ENCODE results near the gene AFAP1L2. TPM values are rescaled to one million over a fixed set of nuclear protein-coding genes. Genes with fewer than 3 reads are reported as not detected.

Gene AFAP1L2
- total and polyA plus RNA-seq, 5 donors: 3.7 to 7.7 (median 6.1) TPM

- intact Hi-C loops (cut with DNase I): no loop called here
- no peak for ATAC-seq
- 94% methylated on average over 6 of the region's 6 CpGs for WGBS
Measured at GRCh38 chr10:114276671-114277070, 127.6 kb downstream of the AFAP1L2 start.

GRCh38 chr10:114276066-114276465 is 128.2 kb downstream of the AFAP1L2 start:
- no peak overlapping the region for H3K27ac ChIP-seq (ENCODE audit: low read length)
- WGBS: 83% methylated on average over 6 of the region's 6 CpGs
- DNase-seq: no peak
- H3K27me3 ChIP-seq (ENCODE audit: control insufficient read depth, insufficient read depth): no peaks in the 10 kb centered on the region
- no peaks in the 10 kb centered on the region for H3K9me3 ChIP-seq (ENCODE audit: control insufficient read depth, low read length)
- peaks cover 3% of the 10 kb centered on the region for H3K4me1 ChIP-seq (ENCODE audit: control insufficient read depth, insufficient read depth, low read length)
- H3K4me3 ChIP-seq (ENCODE audit: low read length): no peak overlapping the region
- intact Hi-C loops (cut with DNase I): no loop called here
- ATAC-seq: no peak

More at GRCh38 chr10:114276671-114277070, 127.6 kb downstream of the AFAP1L2 start:
- Histone ChIP-seq H3K27ac (ENCODE audit: low read length) (no peak overlapping the region), H3K4me3 (ENCODE audit: low read length) (no peak overlapping the region), H3K4me1 (ENCODE audit: control insufficient read depth, insufficient read depth, low read length) (peaks cover 3% of the 10 kb centered on the region), H3K9me3 (ENCODE audit: control insufficient read depth, low read length) (no peaks in the 10 kb centered on the region), H3K27me3 (ENCODE audit: control insufficient read depth, insufficient read depth) (no peaks in the 10 kb centered on the region)
- no peak for DNase-seq

- WGBS: 91% methylated on average over 16 of the region's 16 CpGs
- no peak for ATAC-seq
- Histone ChIP-seq H3K9me3 (ENCODE audit: control insufficient read depth, low read length) (no peaks in the 10 kb centered on the region), H3K27ac (ENCODE audit: low read length) (no peak overlapping the region), H3K27me3 (ENCODE audit: control insufficient read depth, insufficient read depth) (no peaks in the 10 kb centered on the region), H3K4me1 (ENCODE audit: control insufficient read depth, insufficient read depth, low read length) (peaks cover 6% of the 10 kb centered on the region), H3K4me3 (ENCODE audit: low read length) (no peak overlapping the region)
- intact Hi-C loops (cut with DNase I): no loop called here
- no peak for DNase-seq
Measured at GRCh38 chr10:114274616-114275453, 129.5 kb downstream of the AFAP1L2 start.

- DNase-seq (no peak), ATAC-seq (no peak)
- Histone ChIP-seq H3K27me3 (ENCODE audit: control insufficient read depth, insufficient read depth) (no peaks in the 10 kb centered on the region), H3K27ac (ENCODE audit: low read length) (no peak overlapping the region), H3K4me3 (ENCODE audit: low read length) (no peak overlapping the region), H3K4me1 (ENCODE audit: control insufficient read depth, insufficient read depth, low read length) (peaks cover 6% of the 10 kb centered on the region), H3K9me3 (ENCODE audit: control insufficient read depth, low read length) (no peaks in the 10 kb centered on the region)
- intact Hi-C loops (cut with DNase I): no loop called here
- 90% methylated on average over 3 of the region's 3 CpGs for WGBS
Measured at GRCh38 chr10:114273910-114274309, 130.4 kb downstream of the AFAP1L2 start.

- no peak for ATAC-seq
- no peak overlapping the region for H3K27ac ChIP-seq (ENCODE audit: low read length)
- intact Hi-C loops (cut with DNase I): no loop called here
Measured at GRCh38 chr10:114272696-114273095, 131.6 kb downstream of the AFAP1L2 start.

GRCh38 chr10:114271779-114272167 is 132.5 kb downstream of the AFAP1L2 start:
- no peak overlapping the region for H3K4me3 ChIP-seq (ENCODE audit: low read length)
- peaks cover 6% of the 10 kb centered on the region for H3K4me1 ChIP-seq (ENCODE audit: control insufficient read depth, insufficient read depth, low read length)
- no peaks in the 10 kb centered on the region for H3K9me3 ChIP-seq (ENCODE audit: control insufficient read depth, low read length)
- H3K27ac ChIP-seq (ENCODE audit: low read length): no peak overlapping the region
- H3K27me3 ChIP-seq (ENCODE audit: control insufficient read depth, insufficient read depth): no peaks in the 10 kb centered on the region
- intact Hi-C loops (cut with DNase I): no loop called here
- DNase-seq (peak in 2 of 3 donors; percentile 63 to 64), ATAC-seq (peak; percentile 85 to 90)
- WGBS: 44% methylated on average over 4 of the region's 4 CpGs

More at GRCh38 chr10:114272696-114273095, 131.6 kb downstream of the AFAP1L2 start:
- Histone ChIP-seq H3K4me3 (ENCODE audit: low read length) (no peak overlapping the region), H3K4me1 (ENCODE audit: control insufficient read depth, insufficient read depth, low read length) (peaks cover 6% of the 10 kb centered on the region), H3K9me3 (ENCODE audit: control insufficient read depth, low read length) (no peaks in the 10 kb centered on the region), H3K27me3 (ENCODE audit: control insufficient read depth, insufficient read depth) (no peaks in the 10 kb centered on the region)
- no peak for DNase-seq
- 82% methylated on average over 6 of the region's 6 CpGs for WGBS

GRCh38 chr10:114271075-114271778 is 133.1 kb downstream of the AFAP1L2 start:
- intact Hi-C loops (cut with DNase I): no loop called here
- Histone ChIP-seq H3K9me3 (ENCODE audit: control insufficient read depth, low read length) (no peaks in the 10 kb centered on the region), H3K4me1 (ENCODE audit: control insufficient read depth, insufficient read depth, low read length) (peaks cover 6% of the 10 kb centered on the region), H3K27me3 (ENCODE audit: control insufficient read depth, insufficient read depth) (no peaks in the 10 kb centered on the region), H3K27ac (ENCODE audit: low read length) (no peak overlapping the region), H3K4me3 (ENCODE audit: low read length) (no peak overlapping the region)
- DNase-seq: no peak
- WGBS: 82% methylated on average over 3 of the region's 3 CpGs
- ATAC-seq: no peak

- no peaks in the 10 kb centered on the region for H3K9me3 ChIP-seq (ENCODE audit: control insufficient read depth, low read length)
- no peaks in the 10 kb centered on the region for H3K27me3 ChIP-seq (ENCODE audit: control insufficient read depth, insufficient read depth)
- peak overlapping the region; percentile 30 for H3K27ac ChIP-seq (ENCODE audit: low read length)
- intact Hi-C loops (cut with DNase I): no loop called here
- no peak overlapping the region for H3K4me3 ChIP-seq (ENCODE audit: low read length)
- peaks cover 3% of the 10 kb centered on the region for H3K4me1 ChIP-seq (ENCODE audit: control insufficient read depth, insufficient read depth, low read length)
- peak in 1 of 3 donors; percentile 75 for DNase-seq
- peak; percentile 73 to 79 for ATAC-seq
- 18% methylated on average over 5 of the region's 5 CpGs for WGBS
Measured at GRCh38 chr10:114266521-114266920, 137.8 kb downstream of the AFAP1L2 start.

GRCh38 chr10:114265392-114266053 is 138.8 kb downstream of the AFAP1L2 start:
- intact Hi-C loops (cut with DNase I): no loop called here
- WGBS: 51% methylated on average over 6 of the region's 6 CpGs
- Histone ChIP-seq H3K4me1 (ENCODE audit: control insufficient read depth, insufficient read depth, low read length) (peaks cover 3% of the 10 kb centered on the region), H3K27me3 (ENCODE audit: control insufficient read depth, insufficient read depth) (no peaks in the 10 kb centered on the region), H3K27ac (ENCODE audit: low read length) (peak overlapping the region; percentile 72), H3K4me3 (ENCODE audit: low read length) (no peak overlapping the region), H3K9me3 (ENCODE audit: control insufficient read depth, low read length) (no peaks in the 10 kb centered on the region)
- DNase-seq (peak in 2 of 3 donors; percentile 62 to 79), ATAC-seq (peak; percentile 83)

GRCh38 chr10:114262496-114262895 is 141.8 kb downstream of the AFAP1L2 start:
- H3K9me3 ChIP-seq (ENCODE audit: control insufficient read depth, low read length): no peaks in the 10 kb centered on the region
- WGBS: 82% methylated on average over 4 of the region's 4 CpGs
- no peak for ATAC-seq
- H3K4me3 ChIP-seq (ENCODE audit: low read length): no peak overlapping the region
- intact Hi-C loops (cut with DNase I): no loop called here
- no peaks in the 10 kb centered on the region for H3K4me1 ChIP-seq (ENCODE audit: control insufficient read depth, insufficient read depth, low read length)
- H3K27me3 ChIP-seq (ENCODE audit: control insufficient read depth, insufficient read depth): no peaks in the 10 kb centered on the region
- no peak overlapping the region for H3K27ac ChIP-seq (ENCODE audit: low read length)
- no peak for DNase-seq

GRCh38 chr10:114261076-114261475 is 143.2 kb downstream of the AFAP1L2 start:
- ATAC-seq (no peak), DNase-seq (no peak)
- no peak overlapping the region for H3K27ac ChIP-seq (ENCODE audit: low read length)
- no peak overlapping the region for H3K4me3 ChIP-seq (ENCODE audit: low read length)
- no peaks in the 10 kb centered on the region for H3K4me1 ChIP-seq (ENCODE audit: control insufficient read depth, insufficient read depth, low read length)
- intact Hi-C loops (cut with DNase I): no loop called here
- 58% methylated on average over 2 of the region's 2 CpGs for WGBS
- no peaks in the 10 kb centered on the region for H3K9me3 ChIP-seq (ENCODE audit: control insufficient read depth, low read length)
- H3K27me3 ChIP-seq (ENCODE audit: control insufficient read depth, insufficient read depth): no peaks in the 10 kb centered on the region

Data from right cardiac atrium (tissue), 5 donors.